ENCODE data around the gene CRB1.

DNA sequence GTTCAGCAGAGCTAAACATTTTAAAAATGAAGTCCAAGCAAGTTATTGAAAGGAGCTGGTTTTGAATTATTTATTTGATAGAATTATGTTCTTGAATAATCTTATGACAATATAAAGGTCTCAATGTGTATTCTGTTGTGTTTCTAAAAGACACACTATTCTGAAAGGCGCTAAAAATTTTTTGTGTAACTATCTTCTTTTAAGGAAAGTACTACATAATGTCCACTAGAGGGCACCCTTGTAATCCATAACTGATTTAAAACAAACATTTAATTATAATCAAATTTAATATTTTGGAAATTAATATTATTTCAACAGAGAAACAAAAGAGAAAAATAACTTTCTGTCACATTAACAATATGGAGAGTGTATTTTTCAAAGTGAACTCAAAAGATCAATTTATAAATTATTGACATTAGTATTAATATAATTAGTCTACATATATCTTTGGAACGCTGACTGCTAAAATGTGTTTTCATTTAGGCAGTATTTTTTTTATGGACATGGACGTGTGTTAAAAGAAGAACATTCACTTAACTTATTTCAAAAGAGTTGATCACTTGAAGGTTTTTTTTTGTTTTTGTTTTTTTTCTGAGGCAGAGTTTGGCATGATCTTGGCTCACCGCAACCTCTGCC lies 258.8 kb downstream of the CRB1 start:
- TF ChIP-seq SP1 (IDR thresholded peaks at IDR 0.05) (no peak), SUZ12 (IDR thresholded peaks at IDR 0.05) (no peak), BHLHE40 (IDR thresholded peaks at IDR 0.05; ENCODE audit: borderline replicate concordance) (no peak)
